ENCODE results near the gene MRI1. TPM values are rescaled to one million over a fixed set of nuclear protein-coding genes. Genes with fewer than 3 reads are reported as not detected.
"Not testable (repeated sequence)": the region's sequence is repeated elsewhere in the genome, so short reads cannot be mapped to it uniquely, and the experiment has no call there.

The MRI1 gene
- polyA plus RNA-seq (ENCODE audit: insufficient read length in 10 of 10) = 10 to 100 TPM; 13.6 to 22.0 (median 15.5) TPM
- long read RNA-seq, donor 1, partial matches to known transcripts = 0 of 4 reads
- long read RNA-seq, donor 1, other reads (novel, unspliced or antisense) = 0 of 4 reads
- long read RNA-seq, donor 2, partial matches to known transcripts = 0 of 1 reads
- long read RNA-seq, donor 2, other reads (novel, unspliced or antisense) = 0 of 1 reads
- long read RNA-seq, donor 3 = 0 reads
- long read RNA-seq, donor 4, partial matches to known transcripts = 0 of 2 reads
- long read RNA-seq, donor 4, other reads (novel, unspliced or antisense) = 0 of 2 reads
- long read RNA-seq, donor 5, partial matches to known transcripts = 0 of 2 reads
- long read RNA-seq, donor 5, other reads (novel, unspliced or antisense) = 0 of 2 reads
- long read RNA-seq, donor 6, partial matches to known transcripts = 0 of 3 reads
- long read RNA-seq, donor 6, other reads (novel, unspliced or antisense) = 0 of 3 reads
- long read RNA-seq, donor 7, partial matches to known transcripts = 0 of 5 reads
- long read RNA-seq, donor 7, other reads (novel, unspliced or antisense) = 0 of 5 reads
- long read RNA-seq, donor 8, partial matches to known transcripts = 0 of 1 reads
- long read RNA-seq, donor 8, other reads (novel, unspliced or antisense) = 0 of 1 reads
- long read RNA-seq, donor 9, partial matches to known transcripts = 0 of 1 reads
- long read RNA-seq, donor 9, other reads (novel, unspliced or antisense) = 0 of 1 reads

- peak; percentile 59 to 91 (median 83) for DNase-seq
Observed at GRCh38 chr19:13764101-13764807, at the start of gene MRI1. Gene MRI1, plus strand, starts transcription at chr19:13764522. Its CDS starts 67 bp downstream, at chr19:13764589.

- no peak for DNase-seq
Observed at GRCh38 chr19:13717194-13717643, 47.1 kb upstream of the MRI1 start.

- DNase-seq = peak; percentile 42 to 68 (median 63)
Observed at GRCh38 chr19:13718733-13719132, 45.6 kb upstream of the MRI1 start.

- DNase-seq = no peak
Observed at GRCh38 chr19:13722146-13722545, 42.2 kb upstream of the MRI1 start.

- no peak for DNase-seq
Observed at GRCh38 chr19:13723206-13723605, 41.1 kb upstream of the MRI1 start.

DNA sequence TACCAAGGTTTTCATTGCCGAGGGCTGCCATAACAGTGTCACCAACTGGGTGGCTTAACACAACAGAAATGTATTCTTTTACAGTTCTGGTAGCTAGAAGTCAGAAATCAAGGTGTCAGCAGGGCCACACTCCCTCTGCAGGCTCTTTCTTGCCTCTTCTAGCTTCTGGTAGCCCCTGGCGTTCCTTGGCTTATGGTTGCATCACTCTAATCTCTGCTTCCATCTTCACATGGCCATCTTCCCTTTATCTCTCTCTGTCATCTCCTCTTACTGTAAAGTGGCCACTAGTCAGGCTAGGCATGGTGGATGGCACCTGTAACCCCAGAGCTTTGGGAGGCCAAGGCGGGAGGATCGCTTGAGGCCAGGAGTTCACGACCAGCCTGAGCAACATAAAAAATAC lies 38.0 kb upstream of the MRI1 start:
- no peak for DNase-seq

- DNase-seq = peak; percentile 58 to 76 (median 69)
Observed at GRCh38 chr19:13727798-13728197, 36.5 kb upstream of the MRI1 start.

DNA sequence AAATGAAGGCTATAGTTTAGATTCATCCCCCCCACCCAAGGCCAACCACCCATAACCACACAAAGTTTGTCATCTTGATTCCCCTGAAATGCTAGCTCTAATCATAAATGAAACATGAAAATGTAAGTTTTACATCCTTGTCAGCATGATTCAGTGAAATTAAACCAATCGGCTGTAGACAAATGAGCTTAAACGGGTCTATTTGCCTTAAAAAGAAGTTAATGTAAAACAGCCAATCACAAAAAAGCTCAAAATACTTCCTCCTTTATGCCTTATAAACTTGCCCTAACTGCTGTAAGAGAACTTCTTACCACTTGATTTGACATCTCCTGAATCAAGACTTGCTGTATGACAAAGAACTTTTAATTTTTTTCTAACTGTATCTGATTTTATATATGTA lies 34.5 kb upstream of the MRI1 start:
- DNase-seq = no peak

GRCh38 chr19:13731147-13731964 lies 33.0 kb upstream of the MRI1 start:
- DNase-seq = peak; percentile 96 to 98 (median 97)

GRCh38 chr19:13732337-13732736 lies 32.0 kb upstream of the MRI1 start:
- no peak for DNase-seq

DNA sequence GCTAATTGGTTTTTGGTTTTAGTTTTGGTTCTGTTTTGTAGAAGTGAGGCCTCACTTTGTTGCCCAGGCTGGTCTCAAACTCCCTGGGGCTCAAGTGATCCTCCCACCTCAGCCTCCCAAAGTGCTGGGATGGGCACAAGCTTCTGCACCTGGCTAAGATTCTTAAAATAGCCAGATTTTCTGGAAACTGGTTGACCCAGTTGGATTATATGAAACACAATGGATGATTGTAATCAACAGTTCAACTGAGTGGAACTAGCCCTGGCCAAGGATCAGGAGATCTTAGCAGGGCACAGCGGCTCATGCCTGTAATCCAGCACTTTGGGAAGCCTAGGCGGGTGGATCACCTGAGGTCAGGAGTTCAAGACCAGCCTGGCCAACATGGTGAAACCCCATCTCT lies 29.6 kb upstream of the MRI1 start:
- no peak for DNase-seq

DNA sequence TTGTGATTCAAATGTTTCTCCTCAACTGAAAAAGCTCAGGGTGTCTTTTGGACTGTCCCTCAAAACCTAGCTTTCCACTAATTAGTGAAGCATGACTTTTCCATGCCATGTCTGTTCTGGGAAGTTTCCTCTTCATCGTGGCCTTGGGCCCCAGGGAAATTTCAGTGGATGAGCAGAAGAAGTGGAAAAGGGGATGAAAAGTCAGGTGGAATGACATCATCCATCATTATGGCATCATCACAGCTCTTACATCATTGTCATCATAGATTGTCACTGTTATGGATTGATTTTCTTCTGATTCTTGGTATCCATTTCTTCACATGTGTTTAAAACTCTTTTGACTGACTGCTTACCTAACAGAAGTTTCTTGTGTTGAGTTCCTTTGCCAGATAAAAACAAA lies 26.2 kb upstream of the MRI1 start:
- no peak for DNase-seq

DNA sequence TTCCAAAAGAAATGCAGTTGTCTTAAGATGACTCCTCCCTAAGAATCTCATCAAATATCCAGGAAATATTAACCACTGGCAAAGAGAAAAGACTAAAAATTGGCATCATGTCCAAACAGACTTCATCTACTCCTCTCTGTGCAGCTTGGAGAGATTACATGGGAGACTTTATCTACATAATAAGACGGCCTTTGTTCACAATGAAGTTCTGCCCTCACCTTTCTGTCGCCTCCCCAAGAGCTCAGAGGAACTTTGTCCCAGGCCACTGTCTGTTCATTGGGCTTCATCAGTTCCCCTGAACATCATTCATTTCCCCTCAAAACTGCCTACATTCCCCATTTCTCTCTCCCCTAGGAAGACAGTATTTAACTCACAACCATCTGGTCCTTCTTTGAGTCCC lies 22.4 kb upstream of the MRI1 start:
- DNase-seq = no peak

DNA sequence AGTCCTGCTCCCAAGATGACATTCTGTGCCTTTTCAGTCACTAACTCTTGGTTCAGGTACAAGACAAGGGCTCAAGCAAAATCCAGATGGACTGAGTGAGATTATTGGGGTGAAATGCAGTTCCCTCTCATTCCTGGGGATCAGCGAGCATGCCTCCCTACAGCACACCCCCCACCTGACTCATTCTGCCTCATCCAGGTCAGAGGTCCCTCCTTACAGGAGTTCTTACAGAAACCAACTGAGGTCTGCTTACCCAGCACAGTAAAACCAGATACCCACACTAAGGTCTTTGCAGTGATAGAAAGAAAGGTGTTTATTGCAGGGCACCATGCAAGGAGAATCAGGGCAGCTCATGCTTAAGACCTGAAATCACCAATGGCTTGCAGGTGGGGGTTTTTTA lies 21.6 kb upstream of the MRI1 start:
- no peak for DNase-seq

DNA sequence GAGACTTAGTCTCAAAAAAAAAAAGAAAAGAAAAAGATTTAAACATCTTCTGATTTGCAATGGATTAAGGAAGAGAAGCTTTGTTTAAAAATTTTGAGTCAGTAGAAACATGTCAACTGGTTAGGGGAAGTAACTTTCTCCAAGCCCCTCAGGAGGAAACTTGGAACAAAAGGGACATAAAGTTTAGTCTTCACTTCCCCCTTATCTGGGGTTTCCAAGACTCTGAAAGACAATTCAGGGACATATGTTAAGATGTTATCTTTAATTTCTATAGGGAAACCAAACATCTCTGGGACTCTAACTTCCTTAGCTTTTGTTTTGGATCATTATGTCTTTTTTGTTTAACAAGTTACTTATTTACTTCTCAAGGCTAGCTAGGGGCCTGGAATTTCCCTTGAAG lies 20.1 kb upstream of the MRI1 start:
- DNase-seq = no peak

- no peak for DNase-seq
Observed at GRCh38 chr19:13747098-13747453, 17.2 kb upstream of the MRI1 start.

DNA sequence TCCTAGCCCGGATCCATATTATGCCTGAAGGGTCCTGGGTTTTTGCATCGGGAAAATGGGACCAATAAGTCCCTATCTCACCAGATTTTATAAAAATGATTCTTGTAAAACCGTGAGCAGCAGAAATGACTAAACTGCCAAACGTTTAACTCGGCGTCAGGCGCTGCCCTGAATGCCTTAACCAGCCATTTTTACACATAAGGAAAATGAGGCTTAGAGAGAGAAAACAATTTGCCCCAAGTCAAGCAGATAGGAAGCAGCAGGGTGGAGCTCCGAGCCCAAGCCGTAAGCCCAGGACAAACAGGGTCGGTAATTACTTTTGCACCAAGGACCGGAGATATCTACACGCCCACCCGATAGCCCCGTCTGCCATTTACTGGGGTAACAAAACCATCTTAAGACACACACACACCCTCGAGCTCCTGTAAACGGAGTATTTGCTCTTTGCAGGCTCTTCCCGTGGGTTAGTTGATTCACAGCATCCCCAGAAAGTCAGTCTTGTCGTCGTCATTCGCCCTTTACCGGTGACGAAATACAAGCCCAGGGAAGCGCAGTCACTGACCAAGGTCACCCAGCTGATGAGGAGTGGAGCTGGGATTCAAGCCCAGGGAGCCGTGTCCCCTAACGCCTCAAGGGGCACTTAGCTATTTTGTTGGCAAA lies 16.0 kb upstream of the MRI1 start:
- no peak for DNase-seq

- DNase-seq = no peak
Observed at GRCh38 chr19:13751436-13751835, 12.9 kb upstream of the MRI1 start.

DNA sequence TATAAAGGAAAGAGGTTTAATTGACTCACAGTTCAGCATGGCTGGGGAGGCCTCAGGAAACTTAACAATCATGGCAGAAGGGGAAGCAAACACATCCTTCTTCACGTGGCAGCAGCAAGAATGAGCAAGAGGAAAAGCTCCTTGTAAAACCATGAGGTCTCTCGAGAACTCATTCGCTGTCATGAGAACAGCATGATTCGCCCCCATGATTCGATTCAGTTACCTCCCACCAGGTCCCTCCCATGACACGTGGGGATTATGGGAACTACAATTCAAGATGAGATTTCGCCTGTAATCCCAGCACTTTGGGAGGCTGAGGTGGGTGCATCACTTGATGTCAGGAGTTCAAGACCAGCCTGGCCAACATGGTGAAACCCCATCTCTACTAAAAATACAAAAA lies 10.7 kb upstream of the MRI1 start:
- DNase-seq = not testable (repeated sequence)

DNA sequence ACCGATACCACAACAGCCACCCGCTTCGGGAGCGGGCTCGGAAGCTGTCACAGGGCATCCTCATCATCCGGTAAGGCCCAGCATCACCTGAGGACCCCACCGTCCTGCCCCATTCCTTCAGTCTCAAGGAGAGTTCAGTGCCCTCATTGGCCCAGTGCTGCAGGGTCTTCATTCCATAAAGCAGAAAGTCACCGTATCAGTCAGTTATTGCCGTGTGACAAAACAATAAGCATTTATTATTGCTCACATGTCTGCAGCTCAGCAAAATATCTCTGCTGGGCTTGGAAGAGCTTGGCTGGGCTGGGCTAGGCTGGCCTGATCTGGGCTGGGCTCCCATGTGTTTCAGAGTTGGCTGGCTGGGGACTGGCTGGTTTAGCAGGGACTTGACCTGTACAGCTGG lies 8.1 kb upstream of the MRI1 start:
- no peak for DNase-seq

Data from muscle of back (tissue), 13 donors.